Ishikawa (cell line): ENCODE data around the gene LAMA1.

ENCODE experiments used
- CEBPB ChIP-seq: IDR thresholded peaks from 2 replicates; pipeline ENCODE4 v1.6.1; 2012
- CREB1 ChIP-seq: IDR thresholded peaks from 2 replicates; pipeline ENCODE4 v1.6.1; 2012; ENCODE audit warnings: low read depth
- EGR1 ChIP-seq: IDR thresholded peaks from 2 replicates; pipeline ENCODE4 v1.6.1; 2012
- MAX ChIP-seq: IDR thresholded peaks from 2 replicates; pipeline ENCODE4 v1.6.1; 2012
- NFIC ChIP-seq: IDR thresholded peaks from 2 replicates; pipeline ENCODE4 v1.6.1; 2012
- REST ChIP-seq: IDR thresholded peaks from 2 replicates; pipeline ENCODE4 v1.6.1; 2012; ENCODE audit warnings: low read depth, mild to moderate bottlenecking
- TAF1 ChIP-seq: IDR thresholded peaks from 2 replicates; pipeline ENCODE4 v1.6.1; 2012; ENCODE audit warnings: low read depth, mild to moderate bottlenecking
- TEAD4 ChIP-seq: IDR thresholded peaks from 2 replicates; pipeline ENCODE4 v1.6.1; 2012
- ZBTB7A ChIP-seq: IDR thresholded peaks from 2 replicates; pipeline ENCODE4 v1.6.1; 2012; ENCODE audit warnings: low read depth

- TF ChIP-seq TAF1 (no peak), CEBPB (no peak), MAX (no peak), EGR1 (no peak), REST (no peak), NFIC (no peak), ZBTB7A (no peak), CREB1 (no peak), TEAD4 (no peak)
These were observed 177.1 kb downstream of the LAMA1 start for GRCh38 chr18:6940451-6940850.
